HG02870 (cell line): Measurements from ENCODE around the gene PPL.
"Not testable (repeated sequence)": the region's sequence is repeated elsewhere in the genome, so short reads cannot be mapped to it uniquely, and the experiment has no call there.

Experiments used
- ATAC-seq: cut with Tn5 transposase; IDR thresholded peaks from one replicate; pipeline ENCODE4 v1.9.1; 2021; ENCODE audit warnings: mild to moderate bottlenecking, moderate library complexity; ENCODE audit not compliant: unreplicated experiment

PPL gene

GRCh38 chr16:4913130-4913773 is 23.7 kb downstream of the PPL start:
- ATAC-seq = no peak

- ATAC-seq = no peak
Observed at GRCh38 chr16:4911970-4912386, 25.0 kb downstream of the PPL start.

- ATAC-seq = no peak
Observed at GRCh38 chr16:4910828-4911227, 26.1 kb downstream of the PPL start.

GRCh38 chr16:4909825-4910224 is 27.1 kb downstream of the PPL start:
- ATAC-seq = no peak

GRCh38 chr16:4908854-4909401 is 28.0 kb downstream of the PPL start:
- no peak for ATAC-seq

GRCh38 chr16:4904942-4905615 is 31.9 kb downstream of the PPL start:
- no peak for ATAC-seq

- no peak for ATAC-seq
Observed at GRCh38 chr16:4904108-4904941, 32.6 kb downstream of the PPL start.

- no peak for ATAC-seq
Observed at GRCh38 chr16:4902038-4902437, 34.9 kb downstream of the PPL start.

- ATAC-seq = no peak
Observed at GRCh38 chr16:4900750-4901149, 36.2 kb downstream of the PPL start.

GRCh38 chr16:4900036-4900435 is 36.9 kb downstream of the PPL start:
- ATAC-seq = no peak

- no peak for ATAC-seq
Observed at GRCh38 chr16:4899474-4899846, 37.5 kb downstream of the PPL start.

GRCh38 chr16:4898811-4899473 is 38.0 kb downstream of the PPL start:
- ATAC-seq = no peak

- no peak for ATAC-seq
Observed at GRCh38 chr16:4897328-4897727, 39.6 kb downstream of the PPL start.

GRCh38 chr16:4896761-4897160 is 40.2 kb downstream of the PPL start:
- ATAC-seq = not testable (repeated sequence)

- ATAC-seq = no peak
Observed at GRCh38 chr16:4895366-4895765, 41.6 kb downstream of the PPL start.

- ATAC-seq = no peak
Observed at GRCh38 chr16:4894276-4895150, 42.4 kb downstream of the PPL start.

GRCh38 chr16:4893103-4893862 is 43.7 kb downstream of the PPL start:
- no peak for ATAC-seq

GRCh38 chr16:4892361-4893102 is 44.4 kb downstream of the PPL start:
- ATAC-seq = no peak

GRCh38 chr16:4891886-4892216 is 45.1 kb downstream of the PPL start:
- ATAC-seq = no peak
